HEK293 (cell line): ENCODE data around the gene GPM6B.

Source experiments
- GLI4 ChIP-seq: fragments of 450-650 bp; formaldehyde crosslinking; IDR thresholded peaks from 2 replicates; pipeline ENCODE4 v1.5.1; 2016; ENCODE audit warnings: missing biosample characterization, missing genetic modification characterization
- IKZF3 ChIP-seq: fragments of 450-650 bp; IDR thresholded peaks from 2 replicates; pipeline ENCODE4 v1.5.0; 2018; ENCODE audit warnings: missing biosample characterization, mild to moderate bottlenecking, missing genetic modification characterization, moderate library complexity
- REST ChIP-seq: fragments of 450-650 bp; formaldehyde crosslinking; IDR thresholded peaks from 2 replicates; pipeline ENCODE4 v1.5.1; 2016; ENCODE audit warnings: missing biosample characterization, missing genetic modification characterization
- TCF7L2 ChIP-seq: IDR thresholded peaks from 2 replicates; pipeline ENCODE4 v1.6.1; 2011; ENCODE audit warnings: low read depth, mild to moderate bottlenecking, inconsistent platforms, low read length, moderate library complexity, borderline replicate concordance
- ZNF510 ChIP-seq: fragments of 450-650 bp; formaldehyde crosslinking; IDR thresholded peaks from 2 replicates; pipeline ENCODE4 v1.5.1; 2018; ENCODE audit warnings: mild to moderate bottlenecking, missing genetic modification characterization, missing biosample characterization; ENCODE audit not compliant: insufficient replicate concordance
- TF ChIP-seq, protein P1 (sequence below): fragments of 450-650 bp; formaldehyde crosslinking; IDR thresholded peaks from 2 replicates; pipeline ENCODE4 v1.5.1; 2016; ENCODE audit warnings: missing biosample characterization, missing genetic modification characterization
- TF ChIP-seq, protein P2 (sequence below): fragments of 450-650 bp; formaldehyde crosslinking; IDR thresholded peaks from 2 replicates; pipeline ENCODE4 v1.5.1; 2017; ENCODE audit warnings: missing biosample characterization, missing genetic modification characterization

- TF ChIP-seq REST (tag by site-specific recombination) (no peak), ZNF510 (tag by site-specific recombination) (no peak), GLI4 (no peak), TCF7L2 (no peak), IKZF3 (tag by site-specific recombination) (no peak)
- TF ChIP-seq, protein P1, sequence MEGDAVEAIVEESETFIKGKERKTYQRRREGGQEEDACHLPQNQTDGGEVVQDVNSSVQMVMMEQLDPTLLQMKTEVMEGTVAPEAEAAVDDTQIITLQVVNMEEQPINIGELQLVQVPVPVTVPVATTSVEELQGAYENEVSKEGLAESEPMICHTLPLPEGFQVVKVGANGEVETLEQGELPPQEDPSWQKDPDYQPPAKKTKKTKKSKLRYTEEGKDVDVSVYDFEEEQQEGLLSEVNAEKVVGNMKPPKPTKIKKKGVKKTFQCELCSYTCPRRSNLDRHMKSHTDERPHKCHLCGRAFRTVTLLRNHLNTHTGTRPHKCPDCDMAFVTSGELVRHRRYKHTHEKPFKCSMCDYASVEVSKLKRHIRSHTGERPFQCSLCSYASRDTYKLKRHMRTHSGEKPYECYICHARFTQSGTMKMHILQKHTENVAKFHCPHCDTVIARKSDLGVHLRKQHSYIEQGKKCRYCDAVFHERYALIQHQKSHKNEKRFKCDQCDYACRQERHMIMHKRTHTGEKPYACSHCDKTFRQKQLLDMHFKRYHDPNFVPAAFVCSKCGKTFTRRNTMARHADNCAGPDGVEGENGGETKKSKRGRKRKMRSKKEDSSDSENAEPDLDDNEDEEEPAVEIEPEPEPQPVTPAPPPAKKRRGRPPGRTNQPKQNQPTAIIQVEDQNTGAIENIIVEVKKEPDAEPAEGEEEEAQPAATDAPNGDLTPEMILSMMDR = no peak
- TF ChIP-seq, protein P2, sequence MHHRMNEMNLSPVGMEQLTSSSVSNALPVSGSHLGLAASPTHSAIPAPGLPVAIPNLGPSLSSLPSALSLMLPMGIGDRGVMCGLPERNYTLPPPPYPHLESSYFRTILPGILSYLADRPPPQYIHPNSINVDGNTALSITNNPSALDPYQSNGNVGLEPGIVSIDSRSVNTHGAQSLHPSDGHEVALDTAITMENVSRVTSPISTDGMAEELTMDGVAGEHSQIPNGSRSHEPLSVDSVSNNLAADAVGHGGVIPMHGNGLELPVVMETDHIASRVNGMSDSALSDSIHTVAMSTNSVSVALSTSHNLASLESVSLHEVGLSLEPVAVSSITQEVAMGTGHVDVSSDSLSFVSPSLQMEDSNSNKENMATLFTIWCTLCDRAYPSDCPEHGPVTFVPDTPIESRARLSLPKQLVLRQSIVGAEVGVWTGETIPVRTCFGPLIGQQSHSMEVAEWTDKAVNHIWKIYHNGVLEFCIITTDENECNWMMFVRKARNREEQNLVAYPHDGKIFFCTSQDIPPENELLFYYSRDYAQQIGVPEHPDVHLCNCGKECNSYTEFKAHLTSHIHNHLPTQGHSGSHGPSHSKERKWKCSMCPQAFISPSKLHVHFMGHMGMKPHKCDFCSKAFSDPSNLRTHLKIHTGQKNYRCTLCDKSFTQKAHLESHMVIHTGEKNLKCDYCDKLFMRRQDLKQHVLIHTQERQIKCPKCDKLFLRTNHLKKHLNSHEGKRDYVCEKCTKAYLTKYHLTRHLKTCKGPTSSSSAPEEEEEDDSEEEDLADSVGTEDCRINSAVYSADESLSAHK = no peak
Measured at GRCh38 chrX:13857804-13858203, 40.9 kb upstream of the GPM6B start.
